ENCODE results near the gene INPP5J. TPM values are rescaled to one million over a fixed set of nuclear protein-coding genes. Genes with fewer than 3 reads are reported as not detected.

INPP5J gene
- total and polyA plus RNA-seq, 2 of the 13 experiments (the other 11 are each of a cell fraction or from before 2014, with no cell fraction given): 0.24 to 1.1 TPM

GRCh38 chr22:31079095-31079642 lies 43.6 kb upstream of the INPP5J start (continued):
- TF ChIP-seq ZBTB7A (CRISPR knock-in tag; IDR thresholded peaks at IDR 0.05) (peak; percentile 23; the same call in 1 of the 2 replicates), SMAD1 (CRISPR knock-in tag; IDR thresholded peaks at IDR 0.05; ENCODE audit: borderline replicate concordance, low read depth) (peak; percentile 81; the same call in 1 of the 2 replicates), SPEN (CRISPR knock-in tag; IDR thresholded peaks at IDR 0.05; ENCODE audit: low read depth) (peak; percentile 71; the same call in 1 of the 2 replicates), ARID4A (CRISPR knock-in tag; IDR thresholded peaks at IDR 0.05; ENCODE audit: borderline replicate concordance) (peak; percentile 59; the same call in 1 of the 2 replicates), POLR2G (IDR thresholded peaks at IDR 0.05; ENCODE audit: low read depth, low read length) (peak; percentile 58; the same call in 1 of the 2 replicates), DPF2 (CRISPR knock-in tag; IDR thresholded peaks at IDR 0.05; ENCODE audit: borderline replicate concordance, low read depth) (peak; percentile 77; the same call in 1 of the 2 replicates), ZNF704 (CRISPR knock-in tag; IDR thresholded peaks at IDR 0.05; ENCODE audit: borderline replicate concordance) (no peak), NR1H2 (CRISPR knock-in tag; IDR thresholded peaks at IDR 0.05; ENCODE audit: borderline replicate concordance, low read depth) (no peak), PITX1 (CRISPR knock-in tag; IDR thresholded peaks at IDR 0.05) (peak; percentile 75), ZNF629 (CRISPR knock-in tag; conservative IDR thresholded peaks at IDR 0.05) (peak; percentile 65), ZFYVE20 (CRISPR knock-in tag; IDR thresholded peaks at IDR 0.05; ENCODE audit: borderline replicate concordance, low read depth) (no peak), ADNP (CRISPR knock-in tag; IDR thresholded peaks at IDR 0.05) (0 out of 2 replicates have a peak, but pooled peaks have one; percentile 25), MED8 (CRISPR knock-in tag; IDR thresholded peaks at IDR 0.05; ENCODE audit: insufficient replicate concordance) (no peak), ZMYM3 (CRISPR knock-in tag; IDR thresholded peaks at IDR 0.05) (peak; percentile 44; the same call in 1 of the 2 replicates), PATZ1 (CRISPR knock-in tag; IDR thresholded peaks at IDR 0.05) (peak; percentile 47; the same call in 1 of the 2 replicates), FOXA3 (CRISPR knock-in tag; IDR thresholded peaks at IDR 0.05) (peak; percentile 92)
- TF ChIP-seq, protein P1, sequence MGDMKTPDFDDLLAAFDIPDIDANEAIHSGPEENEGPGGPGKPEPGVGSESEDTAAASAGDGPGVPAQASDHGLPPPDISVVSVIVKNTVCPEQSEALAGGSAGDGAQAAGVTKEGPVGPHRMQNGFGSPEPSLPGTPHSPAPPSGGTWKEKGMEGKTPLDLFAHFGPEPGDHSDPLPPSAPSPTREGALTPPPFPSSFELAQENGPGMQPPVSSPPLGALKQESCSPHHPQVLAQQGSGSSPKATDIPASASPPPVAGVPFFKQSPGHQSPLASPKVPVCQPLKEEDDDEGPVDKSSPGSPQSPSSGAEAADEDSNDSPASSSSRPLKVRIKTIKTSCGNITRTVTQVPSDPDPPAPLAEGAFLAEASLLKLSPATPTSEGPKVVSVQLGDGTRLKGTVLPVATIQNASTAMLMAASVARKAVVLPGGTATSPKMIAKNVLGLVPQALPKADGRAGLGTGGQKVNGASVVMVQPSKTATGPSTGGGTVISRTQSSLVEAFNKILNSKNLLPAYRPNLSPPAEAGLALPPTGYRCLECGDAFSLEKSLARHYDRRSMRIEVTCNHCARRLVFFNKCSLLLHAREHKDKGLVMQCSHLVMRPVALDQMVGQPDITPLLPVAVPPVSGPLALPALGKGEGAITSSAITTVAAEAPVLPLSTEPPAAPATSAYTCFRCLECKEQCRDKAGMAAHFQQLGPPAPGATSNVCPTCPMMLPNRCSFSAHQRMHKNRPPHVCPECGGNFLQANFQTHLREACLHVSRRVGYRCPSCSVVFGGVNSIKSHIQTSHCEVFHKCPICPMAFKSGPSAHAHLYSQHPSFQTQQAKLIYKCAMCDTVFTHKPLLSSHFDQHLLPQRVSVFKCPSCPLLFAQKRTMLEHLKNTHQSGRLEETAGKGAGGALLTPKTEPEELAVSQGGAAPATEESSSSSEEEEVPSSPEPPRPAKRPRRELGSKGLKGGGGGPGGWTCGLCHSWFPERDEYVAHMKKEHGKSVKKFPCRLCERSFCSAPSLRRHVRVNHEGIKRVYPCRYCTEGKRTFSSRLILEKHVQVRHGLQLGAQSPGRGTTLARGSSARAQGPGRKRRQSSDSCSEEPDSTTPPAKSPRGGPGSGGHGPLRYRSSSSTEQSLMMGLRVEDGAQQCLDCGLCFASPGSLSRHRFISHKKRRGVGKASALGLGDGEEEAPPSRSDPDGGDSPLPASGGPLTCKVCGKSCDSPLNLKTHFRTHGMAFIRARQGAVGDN (CRISPR knock-in tag; IDR thresholded peaks at IDR 0.05): peak; percentile 87
